ENCODE measurements around the gene FBXO34. TPM values are rescaled to one million over a fixed set of nuclear protein-coding genes. Genes with fewer than 3 reads are reported as not detected.
A peak's percentile ranks its signal among the peaks of the same experiment; 100 is the strongest.

The FBXO34 gene
- total and polyA plus RNA-seq, 4 donors = 23.1 to 37.5 (median 28.1) TPM

- Histone ChIP-seq H3K9me3 (ENCODE audit: control insufficient read depth, insufficient read depth, low read length) (peaks cover 3% of the 10 kb centered on the region), H3K36me3 (ENCODE audit: control insufficient read depth, insufficient read depth, low read length) (peaks cover 2% of the 10 kb centered on the region), H3K4me3 (ENCODE audit: low read depth, low read length) (no peak overlapping the region), H3K27me3 (ENCODE audit: control insufficient read depth, insufficient read depth, low read length) (no peaks in the 10 kb centered on the region), H3K4me1 (ENCODE audit: control insufficient read depth, insufficient read depth, low read length) (no peaks in the 10 kb centered on the region), H3K27ac (ENCODE audit: low read depth, low read length) (no peak overlapping the region)
- WGBS (ENCODE audit: insufficient coverage) = 80% methylated on average over 1 of the region's 3 CpGs
- no peak for DNase-seq (ENCODE audit: low read depth in 4 of 6, low spot score in 6 of 6)
These were observed 46.5 kb downstream of the FBXO34 start for GRCh38 chr14:55317542-55318306.

DNA sequence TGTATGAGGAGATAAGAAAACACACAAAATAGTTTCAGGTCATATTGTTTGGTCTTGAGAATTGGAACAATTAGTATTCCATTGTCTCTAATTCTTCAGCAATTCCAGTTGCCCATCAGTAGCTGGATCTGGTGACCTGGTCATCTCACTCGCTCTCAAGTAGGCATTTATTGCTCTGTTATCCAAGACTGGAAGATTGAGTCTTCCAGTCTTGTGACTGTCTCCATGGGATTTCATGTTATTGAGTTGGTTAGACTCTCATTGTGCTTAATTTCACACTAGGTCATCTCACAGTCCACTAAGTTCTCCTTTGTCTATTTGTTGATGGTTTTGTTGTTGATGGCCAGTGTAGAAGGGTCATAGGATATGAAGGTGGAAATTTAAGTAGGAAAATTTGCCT lies 47.5 kb downstream of the FBXO34 start:
- Histone ChIP-seq H3K36me3 (ENCODE audit: control insufficient read depth, insufficient read depth, low read length) (peaks cover 2% of the 10 kb centered on the region), H3K4me1 (ENCODE audit: control insufficient read depth, insufficient read depth, low read length) (no peaks in the 10 kb centered on the region), H3K27me3 (ENCODE audit: control insufficient read depth, insufficient read depth, low read length) (no peaks in the 10 kb centered on the region), H3K27ac (ENCODE audit: low read depth, low read length) (no peak overlapping the region), H3K4me3 (ENCODE audit: low read depth, low read length) (no peak overlapping the region), H3K9me3 (ENCODE audit: control insufficient read depth, insufficient read depth, low read length) (peaks cover 3% of the 10 kb centered on the region)
- WGBS (ENCODE audit: insufficient coverage) = no CpG with 5 or more reads among the region's 1 CpG
- DNase-seq (ENCODE audit: low read depth in 4 of 6, low spot score in 6 of 6) = no peak

DNA sequence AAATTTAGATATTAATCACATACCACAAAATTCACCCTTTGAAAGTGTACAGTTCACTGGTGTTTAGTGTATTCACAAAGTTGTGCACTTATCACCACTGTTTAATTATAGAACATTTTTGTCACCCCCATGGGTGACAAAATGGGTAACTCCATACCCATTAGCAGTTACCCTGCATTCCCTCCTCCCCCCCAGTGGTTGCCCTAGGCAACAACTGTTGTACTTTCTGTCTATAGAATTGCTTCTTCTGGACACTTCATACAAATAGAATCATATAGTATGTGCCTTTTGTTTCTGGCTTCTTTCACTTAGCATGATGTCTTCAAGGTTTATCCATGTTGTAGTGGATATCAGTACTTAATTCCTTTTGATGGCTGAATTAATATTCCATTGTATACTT lies 52.7 kb downstream of the FBXO34 start:
- Histone ChIP-seq H3K27ac (ENCODE audit: low read depth, low read length) (no peak overlapping the region), H3K36me3 (ENCODE audit: control insufficient read depth, insufficient read depth, low read length) (no peaks in the 10 kb centered on the region), H3K9me3 (ENCODE audit: control insufficient read depth, insufficient read depth, low read length) (no peaks in the 10 kb centered on the region), H3K4me1 (ENCODE audit: control insufficient read depth, insufficient read depth, low read length) (no peaks in the 10 kb centered on the region), H3K4me3 (ENCODE audit: low read depth, low read length) (no peak overlapping the region), H3K27me3 (ENCODE audit: control insufficient read depth, insufficient read depth, low read length) (no peaks in the 10 kb centered on the region)
- no peak for DNase-seq (ENCODE audit: low read depth in 4 of 6, low spot score in 6 of 6)

DNA sequence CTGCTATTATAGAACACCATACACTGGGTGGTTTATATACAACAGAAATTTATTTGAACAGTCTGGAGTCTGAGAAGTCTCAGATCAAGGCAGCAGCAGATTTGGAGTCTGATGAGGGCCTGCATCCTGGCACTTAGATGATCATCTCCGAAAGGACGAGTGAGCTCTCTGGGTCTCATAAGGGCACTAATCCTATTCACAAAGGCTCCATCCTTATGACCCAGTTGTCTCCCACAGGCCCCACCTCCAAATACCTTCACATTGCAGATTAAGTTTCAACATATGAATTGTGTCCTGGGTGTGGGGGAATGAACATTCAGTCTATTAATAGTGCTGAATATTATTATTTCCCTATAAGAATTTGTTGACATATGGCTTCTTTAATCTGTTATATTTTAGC lies 53.6 kb downstream of the FBXO34 start:
- no peaks in the 10 kb centered on the region for H3K36me3 ChIP-seq (ENCODE audit: control insufficient read depth, insufficient read depth, low read length)

GRCh38 chr14:55327179-55327578 lies 56.0 kb downstream of the FBXO34 start:
- no peaks in the 10 kb centered on the region for H3K9me3 ChIP-seq (ENCODE audit: control insufficient read depth, insufficient read depth, low read length)
- H3K4me3 ChIP-seq (ENCODE audit: low read depth, low read length) = no peak overlapping the region
- no peaks in the 10 kb centered on the region for H3K27me3 ChIP-seq (ENCODE audit: control insufficient read depth, insufficient read depth, low read length)
- DNase-seq (ENCODE audit: low read depth in 4 of 6, low spot score in 6 of 6) = no peak
- H3K27ac ChIP-seq (ENCODE audit: low read depth, low read length) = no peak overlapping the region
- no peaks in the 10 kb centered on the region for H3K4me1 ChIP-seq (ENCODE audit: control insufficient read depth, insufficient read depth, low read length)
- WGBS (ENCODE audit: insufficient coverage) = no CpG with 5 or more reads among the region's 1 CpG
- no peaks in the 10 kb centered on the region for H3K36me3 ChIP-seq (ENCODE audit: control insufficient read depth, insufficient read depth, low read length)

More for the DNA sequence above, 53.6 kb downstream of the FBXO34 start:
- no peaks in the 10 kb centered on the region for H3K27me3 ChIP-seq (ENCODE audit: control insufficient read depth, insufficient read depth, low read length)
- H3K4me3 ChIP-seq (ENCODE audit: low read depth, low read length) = no peak overlapping the region
- H3K27ac ChIP-seq (ENCODE audit: low read depth, low read length) = no peak overlapping the region
- no peaks in the 10 kb centered on the region for H3K4me1 ChIP-seq (ENCODE audit: control insufficient read depth, insufficient read depth, low read length)
- WGBS (ENCODE audit: insufficient coverage) = 92% methylated on average over 2 of the region's 2 CpGs
- DNase-seq (ENCODE audit: low read depth in 4 of 6, low spot score in 6 of 6) = no peak
- no peaks in the 10 kb centered on the region for H3K9me3 ChIP-seq (ENCODE audit: control insufficient read depth, insufficient read depth, low read length)

- Histone ChIP-seq H3K9me3 (ENCODE audit: control insufficient read depth, insufficient read depth, low read length) (no peaks in the 10 kb centered on the region), H3K27ac (ENCODE audit: low read depth, low read length) (no peak overlapping the region), H3K36me3 (ENCODE audit: control insufficient read depth, insufficient read depth, low read length) (no peaks in the 10 kb centered on the region), H3K4me3 (ENCODE audit: low read depth, low read length) (no peak overlapping the region), H3K4me1 (ENCODE audit: control insufficient read depth, insufficient read depth, low read length) (no peaks in the 10 kb centered on the region), H3K27me3 (ENCODE audit: control insufficient read depth, insufficient read depth, low read length) (no peaks in the 10 kb centered on the region)
- WGBS (ENCODE audit: insufficient coverage) = no CpG with 5 or more reads among the region's 3 CpGs
- no peak for DNase-seq (ENCODE audit: low read depth in 4 of 6, low spot score in 6 of 6)
These were observed 57.1 kb downstream of the FBXO34 start for GRCh38 chr14:55328317-55328716.

DNA sequence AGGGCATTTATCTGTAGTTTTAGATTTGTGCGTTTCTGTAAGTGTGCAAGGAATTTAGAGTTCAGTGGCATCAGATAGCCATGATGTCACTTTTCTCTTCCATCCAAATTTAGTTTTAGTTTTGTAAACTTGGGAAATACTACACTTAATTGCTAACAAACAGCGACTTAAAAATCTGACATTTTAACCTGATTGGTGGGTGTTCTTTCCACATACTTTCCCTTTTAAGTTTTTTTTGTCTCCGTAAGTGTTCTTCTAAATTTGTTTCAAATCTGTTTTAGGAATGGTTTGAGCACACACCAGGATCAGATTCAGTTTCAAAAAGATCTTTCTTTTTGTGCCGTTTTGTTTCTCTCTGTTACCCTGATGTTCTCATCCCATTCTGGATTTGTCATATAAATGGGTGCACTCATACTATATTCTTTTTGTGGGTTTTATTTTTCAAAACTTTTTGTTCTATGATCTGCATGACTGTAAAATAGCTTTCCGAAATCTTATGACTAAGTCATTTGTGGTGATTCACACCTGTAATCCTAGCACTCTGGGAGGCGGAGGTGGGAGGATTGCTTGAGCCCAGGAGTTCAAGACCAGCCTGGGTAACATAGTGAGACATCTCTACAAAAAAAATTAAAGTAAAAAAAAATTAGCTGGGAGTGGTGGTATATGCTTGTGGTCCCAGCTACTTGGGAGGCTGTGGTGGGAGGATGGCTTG lies 58.9 kb downstream of the FBXO34 start:
- Histone ChIP-seq H3K27me3 (ENCODE audit: control insufficient read depth, insufficient read depth, low read length) (no peaks in the 10 kb centered on the region), H3K36me3 (ENCODE audit: control insufficient read depth, insufficient read depth, low read length) (no peaks in the 10 kb centered on the region), H3K4me3 (ENCODE audit: low read depth, low read length) (no peak overlapping the region), H3K4me1 (ENCODE audit: control insufficient read depth, insufficient read depth, low read length) (no peaks in the 10 kb centered on the region), H3K27ac (ENCODE audit: low read depth, low read length) (no peak overlapping the region), H3K9me3 (ENCODE audit: control insufficient read depth, insufficient read depth, low read length) (no peaks in the 10 kb centered on the region)
- DNase-seq (ENCODE audit: low read depth in 4 of 6, low spot score in 6 of 6) = no peak
- 100% methylated on average over 2 of the region's 6 CpGs for WGBS (ENCODE audit: insufficient coverage)

- no peaks in the 10 kb centered on the region for H3K36me3 ChIP-seq (ENCODE audit: control insufficient read depth, insufficient read depth, low read length)
- H3K4me3 ChIP-seq (ENCODE audit: low read depth, low read length) = no peak overlapping the region
- DNase-seq (ENCODE audit: low read depth in 4 of 6, low spot score in 6 of 6) = no peak
- no peak overlapping the region for H3K27ac ChIP-seq (ENCODE audit: low read depth, low read length)
- WGBS (ENCODE audit: insufficient coverage) = 90% methylated on average over 5 of the region's 7 CpGs
- no peaks in the 10 kb centered on the region for H3K9me3 ChIP-seq (ENCODE audit: control insufficient read depth, insufficient read depth, low read length)
- H3K27me3 ChIP-seq (ENCODE audit: control insufficient read depth, insufficient read depth, low read length) = no peaks in the 10 kb centered on the region
- H3K4me1 ChIP-seq (ENCODE audit: control insufficient read depth, insufficient read depth, low read length) = no peaks in the 10 kb centered on the region
These were observed 61.7 kb downstream of the FBXO34 start for GRCh38 chr14:55332654-55333570.

- H3K27ac ChIP-seq (ENCODE audit: low read depth, low read length) = no peak overlapping the region
- H3K27me3 ChIP-seq (ENCODE audit: control insufficient read depth, insufficient read depth, low read length) = no peaks in the 10 kb centered on the region
- no peaks in the 10 kb centered on the region for H3K36me3 ChIP-seq (ENCODE audit: control insufficient read depth, insufficient read depth, low read length)
- peak in 2 of 6 donors; percentile 5 to 50 for DNase-seq (ENCODE audit: low read depth in 4 of 6, low spot score in 6 of 6)
- H3K4me3 ChIP-seq (ENCODE audit: low read depth, low read length) = no peak overlapping the region
- no peaks in the 10 kb centered on the region for H3K9me3 ChIP-seq (ENCODE audit: control insufficient read depth, insufficient read depth, low read length)
- WGBS (ENCODE audit: insufficient coverage) = no CpG with 5 or more reads among the region's 4 CpGs
- no peaks in the 10 kb centered on the region for H3K4me1 ChIP-seq (ENCODE audit: control insufficient read depth, insufficient read depth, low read length)
These were observed 62.7 kb downstream of the FBXO34 start for GRCh38 chr14:55333711-55334485.

All from spinal cord (tissue), 10 donors.